HTERT RPE-1 (cell line): ENCODE measurements around the gene MRPL46.
"Not testable (repeated sequence)": the region's sequence is repeated elsewhere in the genome, so short reads cannot be mapped to it uniquely, and the experiment has no call there.

Source experiments
- in situ Hi-C: fragments of 300-500 bp; cut with MboI; formaldehyde crosslinking; loops from 4 replicates; pipeline ENCODE4 v1.14.3; 2020; ENCODE audit warnings: low sequenced_read_pairs

MRPL46 gene

GRCh38 chr15:88447741-88448140 is 19.4 kb downstream of the MRPL46 start:
- in situ Hi-C loops = no loop called here

- in situ Hi-C loops = no loop called here
These were observed 20.0 kb downstream of the MRPL46 start for GRCh38 chr15:88447206-88447605.

GRCh38 chr15:88441076-88441730 is 26.0 kb downstream of the MRPL46 start:
- in situ Hi-C loops = no loop called here

GRCh38 chr15:88440021-88440420 is 27.2 kb downstream of the MRPL46 start:
- in situ Hi-C loops = no loop called here

- in situ Hi-C loops = no loop called here
These were observed 29.0 kb downstream of the MRPL46 start for GRCh38 chr15:88438181-88438580.

GRCh38 chr15:88434106-88434505 is 33.1 kb downstream of the MRPL46 start:
- in situ Hi-C loops = not testable (repeated sequence)

- in situ Hi-C loops = no loop called here
These were observed 34.0 kb downstream of the MRPL46 start for GRCh38 chr15:88433046-88433685.

- in situ Hi-C loops = no loop called here
These were observed 35.7 kb downstream of the MRPL46 start for GRCh38 chr15:88431441-88431840.

- in situ Hi-C loops = no loop called here
These were observed 37.1 kb downstream of the MRPL46 start for GRCh38 chr15:88430051-88430450.

- in situ Hi-C loops = no loop called here
These were observed 38.2 kb downstream of the MRPL46 start for GRCh38 chr15:88428805-88429605.

GRCh38 chr15:88428053-88428452 is 39.1 kb downstream of the MRPL46 start:
- in situ Hi-C loops = no loop called here

- in situ Hi-C loops = no loop called here
These were observed 40.9 kb downstream of the MRPL46 start for GRCh38 chr15:88426304-88426703.

GRCh38 chr15:88423331-88423730 is 43.9 kb downstream of the MRPL46 start:
- in situ Hi-C loops = no loop called here

GRCh38 chr15:88419830-88420229 is 47.4 kb downstream of the MRPL46 start:
- in situ Hi-C loops = no loop called here
